Endothelial cell of umbilical vein (primary cell): ENCODE data around the gene CRHR2. TPM values are rescaled to one million over a fixed set of nuclear protein-coding genes. Genes with fewer than 3 reads are reported as not detected.

Experiments
- BruUV-seq: library from RNA; stranded (reverse); fragments of 400-500 nt; replicated peaks from 2 replicates; lab custom pipeline; 2021; lab: Mats Ljungman, UMichigan
- CTCF ChIA-PET: fragments of 300-600, 350-600 bp; sonication (Branson Sonifier 250); formaldehyde crosslinking; loops from one replicate; lab custom pipeline; 2021; ENCODE audit warnings: antibody characterized with exemption, inconsistent platforms; lab: Charles Lee
- POLR2A ChIA-PET: fragments of 300-600, 350-600 bp; sonication (Branson Sonifier 250); formaldehyde crosslinking; loops from one replicate; lab custom pipeline; 2021; ENCODE audit warnings: antibody characterized with exemption, inconsistent platforms; lab: Charles Lee
- DNase-seq: peaks from one replicate; pipeline ENCODE4 v3.0.0-alpha.2; 2011; ENCODE audit warnings: low read depth, low spot score
- FAIRE-seq: peaks from 2 replicates; lab custom pipeline; 2011; peaks lifted over from hg19 to GRCh38; lab: Jason Lieb, UNC
- H2AFZ ChIP-seq: 2 replicates; pipeline ENCODE4 v1.6.0; 2012; ENCODE audit warnings: low read depth, low read length, control low read depth, inconsistent platforms
- H3K27ac ChIP-seq: 2 replicates; pipeline ENCODE4 v1.5.1; 2011; ENCODE audit warnings: low read depth, mild to moderate bottlenecking, control low read depth, low read length, moderate library complexity; ENCODE audit not compliant: insufficient read depth
- H3K27me3 ChIP-seq, 2 experiments: 2 replicates each; pipeline versions ENCODE4 v1.6.0 to v1.6.1; 2011; ENCODE audit warnings: low read length in 2 of 2, mixed read lengths in 1 of 2; ENCODE audit not compliant: control insufficient read depth in 2 of 2, insufficient read depth in 2 of 2
- H3K36me3 ChIP-seq, 2 experiments: 2 replicates in 1 of 2; 3 replicates in 1 of 2; pipeline ENCODE4 v1.5.1; 2011; ENCODE audit warnings: low read length in 2 of 2, mild to moderate bottlenecking in 1 of 2, moderate library complexity in 1 of 2; ENCODE audit not compliant: control insufficient read depth in 2 of 2, insufficient read depth in 2 of 2; ENCODE audit errors: extremely low read depth in 1 of 2
- H3K4me1 ChIP-seq: 3 replicates; pipeline ENCODE4 v1.5.1; 2011; ENCODE audit warnings: mild to moderate bottlenecking, low read length; ENCODE audit not compliant: control insufficient read depth, insufficient read depth; ENCODE audit errors: extremely low read depth
- H3K4me2 ChIP-seq: 2 replicates; pipeline ENCODE4 v1.6.1; 2011; ENCODE audit warnings: low read length, control low read depth, mixed read lengths; ENCODE audit not compliant: insufficient read depth
- H3K4me3 ChIP-seq, 3 experiments: fragments of 200-600 bp in 1 of 3; sonication (generic), shearing (Covaris generic) in 1 of 3; replicated peaks in 1 of 3; 2 replicates each; pipeline ENCODE4 v1.5.1; 2011 to 2016; ENCODE audit warnings: control low read depth in 3 of 3, low read length in 3 of 3, mild to moderate bottlenecking in 2 of 3, inconsistent platforms in 1 of 3, low read depth in 1 of 3, moderate library complexity in 1 of 3; ENCODE audit not compliant: insufficient read depth in 1 of 3
- H3K79me2 ChIP-seq: 2 replicates; pipeline ENCODE4 v1.6.0; 2012; ENCODE audit warnings: low read length, inconsistent platforms; ENCODE audit not compliant: control insufficient read depth, insufficient read depth
- H3K9ac ChIP-seq: replicated peaks from 2 replicates; pipeline ENCODE3; 2011; ENCODE audit warnings: low read length, control low read depth; ENCODE audit not compliant: insufficient read depth; ENCODE audit errors: extremely low read depth
- H3K9me1 ChIP-seq: replicated peaks from 3 replicates; pipeline ENCODE4 v1.6.0; 2011; ENCODE audit warnings: mild to moderate bottlenecking, low read length; ENCODE audit not compliant: control insufficient read depth, insufficient read depth; ENCODE audit errors: extremely low read depth
- H3K9me3 ChIP-seq: replicated peaks from 2 replicates; pipeline ENCODE4 v1.5.1; 2012; ENCODE audit warnings: low read length, inconsistent platforms; ENCODE audit not compliant: control insufficient read depth, insufficient read depth
- H4K20me1 ChIP-seq: replicated peaks from 2 replicates; pipeline ENCODE3; 2011; ENCODE audit warnings: mild to moderate bottlenecking, low read length; ENCODE audit not compliant: control insufficient read depth, insufficient read depth; ENCODE audit errors: extremely low read depth
- FOS ChIP-seq: IDR thresholded peaks from 2 replicates; pipeline ENCODE4 v1.6.1; 2011; ENCODE audit warnings: mild to moderate bottlenecking, low read length, moderate library complexity, borderline replicate concordance; ENCODE audit not compliant: insufficient read depth
- GATA2 ChIP-seq: IDR thresholded peaks from 2 replicates; pipeline ENCODE4 v1.7.0; 2011; ENCODE audit warnings: low read depth, mild to moderate bottlenecking, moderate library complexity, mixed read lengths, low read length; ENCODE audit not compliant: insufficient read length, insufficient read depth
- JUN ChIP-seq: IDR thresholded peaks from 2 replicates; pipeline ENCODE4 v1.6.1; 2011; ENCODE audit warnings: borderline replicate concordance, low read depth; ENCODE audit not compliant: insufficient read length, insufficient read depth
- MAX ChIP-seq: IDR thresholded peaks from 2 replicates; pipeline ENCODE4 v1.6.1; 2011; ENCODE audit not compliant: insufficient read depth, insufficient read length
- MYC ChIP-seq: IDR thresholded peaks from one replicate; pipeline ENCODE4 v1.6.1; 2011; ENCODE audit warnings: mild to moderate bottlenecking, low read depth, low read length
- POLR2A ChIP-seq: IDR thresholded peaks from 2 replicates; pipeline ENCODE4 v1.6.1; 2012; ENCODE audit warnings: low read depth, mild to moderate bottlenecking, control low read depth, low read length
- POLR2AphosphoS5 ChIP-seq: IDR thresholded peaks from 2 replicates; pipeline ENCODE4 v1.6.1; 2012; ENCODE audit warnings: low read depth, mild to moderate bottlenecking, control low read depth, low read length, moderate library complexity; ENCODE audit not compliant: insufficient read depth
- dilution Hi-C: fragments of 300-500 bp; cut with MboI; formaldehyde crosslinking; loops from one replicate; pipeline ENCODE4 v1.15.0; 2019; ENCODE audit warnings: low sequenced_read_pairs; ENCODE audit not compliant: extremely low pct_ligation_motif_present
- intact Hi-C: fragments of 100-400 bp; cut with micrococcal nuclease; formaldehyde crosslinking; loops from one replicate; pipeline ENCODE4 v1.10.0; 2022
- polyA plus RNA-seq, 4 experiments: library from polyadenylated mRNA; depleted of rRNA in 3 of 4; stranded (reverse) in 3 of 4; unstranded in 1 of 4; fragments of >200 nt; gene quantifications; 2 replicates each; pipeline versions ENCODE4 v1.2.1 to v1.2.3, GENCODE V29; 2011 to 2012; ENCODE audit warnings: missing spikeins in 1 of 4
- total RNA-seq: library from RNA; stranded (reverse); gene quantifications from 2 replicates; pipeline ENCODE4 v1.2.3, GENCODE V29; 2021
- TF ChIP-seq, protein P1 (sequence below), 2 donors: IDR thresholded peaks; 1 replicate in 1 of 2; 2 replicates in 1 of 2; pipeline ENCODE4 v1.5.1; 2011; ENCODE audit warnings: low read length in 2 of 2, mild to moderate bottlenecking in 2 of 2, moderate library complexity in 2 of 2, control low read depth in 1 of 2, inconsistent platforms in 1 of 2, low read depth in 1 of 2; ENCODE audit not compliant: insufficient read depth in 1 of 2; ENCODE audit errors: extremely low read depth in 1 of 2

Gene CRHR2
- total and polyA plus RNA-seq, 2 donors (not counting 3 experiments of a cell fraction or from before 2014, with no cell fraction given): not detected

DNA sequence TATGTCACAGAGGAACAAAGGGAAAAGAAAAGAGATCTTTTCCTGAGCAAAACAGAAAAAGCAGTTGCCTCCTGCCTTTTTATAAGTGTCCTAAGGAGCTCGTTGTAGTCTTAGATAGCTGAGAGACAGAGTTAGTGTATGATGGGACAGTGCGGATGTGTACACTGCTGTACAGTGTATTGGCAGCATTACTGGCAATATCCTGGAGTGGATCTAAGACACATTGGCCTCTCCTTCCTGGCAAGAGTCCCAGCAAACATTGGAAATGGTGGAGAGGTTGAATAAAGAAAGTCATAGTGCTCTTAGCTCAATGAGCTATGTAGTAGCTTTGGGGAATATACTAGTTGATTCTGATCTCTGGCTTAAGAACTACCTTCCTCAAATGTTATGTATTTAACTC lies 64.9 kb downstream of the CRHR2 start:
- DNase-seq (no peak), FAIRE-seq (no peak)
- Histone ChIP-seq H3K4me1 (peaks cover 11% of the 10 kb centered on the region), H3K9ac (no peak overlapping the region), H3K27ac (no peak overlapping the region), H3K4me3 (no peak overlapping the region), H3K27me3 (no peaks in the 10 kb centered on the region), H2AFZ (no peak overlapping the region), H3K36me3 (peaks cover 23 to 39% of the 10 kb centered on the region in 2 experiments), H3K9me3 (no peaks in the 10 kb centered on the region), H3K9me1 (no peaks in the 10 kb centered on the region), H3K4me2 (no peak overlapping the region), H4K20me1 (no peaks in the 10 kb centered on the region), H3K79me2 (peaks cover 37% of the 10 kb centered on the region)
- TF ChIP-seq, protein P1, sequence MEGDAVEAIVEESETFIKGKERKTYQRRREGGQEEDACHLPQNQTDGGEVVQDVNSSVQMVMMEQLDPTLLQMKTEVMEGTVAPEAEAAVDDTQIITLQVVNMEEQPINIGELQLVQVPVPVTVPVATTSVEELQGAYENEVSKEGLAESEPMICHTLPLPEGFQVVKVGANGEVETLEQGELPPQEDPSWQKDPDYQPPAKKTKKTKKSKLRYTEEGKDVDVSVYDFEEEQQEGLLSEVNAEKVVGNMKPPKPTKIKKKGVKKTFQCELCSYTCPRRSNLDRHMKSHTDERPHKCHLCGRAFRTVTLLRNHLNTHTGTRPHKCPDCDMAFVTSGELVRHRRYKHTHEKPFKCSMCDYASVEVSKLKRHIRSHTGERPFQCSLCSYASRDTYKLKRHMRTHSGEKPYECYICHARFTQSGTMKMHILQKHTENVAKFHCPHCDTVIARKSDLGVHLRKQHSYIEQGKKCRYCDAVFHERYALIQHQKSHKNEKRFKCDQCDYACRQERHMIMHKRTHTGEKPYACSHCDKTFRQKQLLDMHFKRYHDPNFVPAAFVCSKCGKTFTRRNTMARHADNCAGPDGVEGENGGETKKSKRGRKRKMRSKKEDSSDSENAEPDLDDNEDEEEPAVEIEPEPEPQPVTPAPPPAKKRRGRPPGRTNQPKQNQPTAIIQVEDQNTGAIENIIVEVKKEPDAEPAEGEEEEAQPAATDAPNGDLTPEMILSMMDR (IDR thresholded peaks at IDR 0.05; ENCODE audit: extremely low read depth in 1 of 2, insufficient read depth in 1 of 2, low read depth in 1 of 2, low read length in 2 of 2): no peak
- TF ChIP-seq JUN (no peak), POLR2AphosphoS5 (no peak), GATA2 (no peak), POLR2A (no peak), MAX (no peak), MYC (no peak), FOS (no peak)
- CTCF ChIA-PET: no interaction called here
- dilution Hi-C loops (no loop called here), intact Hi-C loops (no loop called here)
- POLR2A ChIA-PET: no interaction called here
- no TSS peak for BruUV-seq
